ENCODE results near the gene KLHL3.

DNA sequence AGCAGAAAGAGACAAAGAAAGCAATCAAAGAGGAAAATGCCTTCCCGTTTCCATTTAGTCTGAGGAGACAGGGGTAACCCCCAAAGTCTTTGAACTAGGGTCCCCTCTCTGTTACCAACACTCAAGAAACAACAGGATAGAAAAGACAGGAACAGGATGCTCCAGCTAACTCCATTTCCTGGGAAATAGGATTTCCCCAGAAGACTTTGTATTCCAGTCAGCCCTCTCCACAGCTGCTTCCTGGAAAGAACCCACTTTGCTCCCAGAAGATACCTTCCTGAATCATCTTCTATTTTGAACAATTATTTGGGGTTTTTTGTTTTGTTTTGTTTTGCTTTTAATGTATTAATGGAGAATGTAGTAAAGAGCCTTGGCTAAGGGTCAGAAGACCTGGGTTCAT is 56.0 kb downstream of the KLHL3 start:
- TF ChIP-seq EZH2 (IDR thresholded peaks at IDR 0.05; ENCODE audit: low read depth) (no peak), CTCF (conservative IDR thresholded peaks at IDR 0.05) (no peak)

All from PC-9 (cell line).